ENCODE data around the gene TOR1B.

DNA sequence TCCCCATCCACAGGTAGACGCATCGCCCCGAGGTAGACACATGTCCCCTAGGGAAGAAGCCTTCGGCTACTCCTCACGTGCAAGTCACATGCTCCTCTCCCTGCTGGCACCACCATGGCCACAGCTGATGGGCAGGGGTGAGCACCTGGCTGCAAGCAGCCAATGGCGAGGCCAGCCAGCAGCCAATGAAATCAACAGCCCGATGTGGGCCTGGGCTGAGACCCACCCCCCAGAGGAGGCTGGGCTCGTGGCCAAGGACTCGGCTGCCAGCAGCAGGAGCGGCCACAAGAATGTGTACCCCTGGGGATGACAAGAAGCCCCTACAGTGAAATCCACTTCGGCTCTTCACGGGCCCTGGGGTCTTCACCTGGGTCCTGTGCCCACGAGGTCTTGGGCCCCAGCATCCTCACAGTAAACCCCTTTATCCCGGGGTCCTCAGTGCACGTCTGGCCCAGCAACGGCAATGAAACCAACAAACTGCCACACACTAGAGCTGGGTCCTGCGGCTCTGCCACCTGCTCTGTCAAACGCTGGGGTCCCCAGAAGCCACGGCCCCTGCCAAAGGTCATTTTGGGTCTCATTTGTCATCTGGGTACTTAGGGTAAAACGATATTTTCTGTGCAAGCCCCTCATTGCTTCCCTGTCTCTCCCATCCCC lies 28.1 kb upstream of the TOR1B start:
- TF ChIP-seq POLR2A (IDR thresholded peaks at IDR 0.05; ENCODE audit: borderline replicate concordance, extremely low read depth, insufficient read depth, insufficient read length) (no peak), YY1 (IDR thresholded peaks at IDR 0.05; ENCODE audit: extremely low read depth, insufficient replicate concordance, low read depth, low read length) (no peak), TCF7L2 (IDR thresholded peaks at IDR 0.05; ENCODE audit: borderline replicate concordance, extremely low read depth, insufficient read depth, insufficient read length) (no peak), EZH2 (IDR thresholded peaks at IDR 0.05) (no peak), ZNF274 (IDR thresholded peaks at IDR 0.05; ENCODE audit: low read depth, low read length) (no peak), FOSL1 (IDR thresholded peaks at IDR 0.05; ENCODE audit: low read depth) (no peak), POLR2AphosphoS5 (IDR thresholded peaks at IDR 0.05; ENCODE audit: low read depth, low read length) (no peak)
- TF ChIP-seq, protein P1, sequence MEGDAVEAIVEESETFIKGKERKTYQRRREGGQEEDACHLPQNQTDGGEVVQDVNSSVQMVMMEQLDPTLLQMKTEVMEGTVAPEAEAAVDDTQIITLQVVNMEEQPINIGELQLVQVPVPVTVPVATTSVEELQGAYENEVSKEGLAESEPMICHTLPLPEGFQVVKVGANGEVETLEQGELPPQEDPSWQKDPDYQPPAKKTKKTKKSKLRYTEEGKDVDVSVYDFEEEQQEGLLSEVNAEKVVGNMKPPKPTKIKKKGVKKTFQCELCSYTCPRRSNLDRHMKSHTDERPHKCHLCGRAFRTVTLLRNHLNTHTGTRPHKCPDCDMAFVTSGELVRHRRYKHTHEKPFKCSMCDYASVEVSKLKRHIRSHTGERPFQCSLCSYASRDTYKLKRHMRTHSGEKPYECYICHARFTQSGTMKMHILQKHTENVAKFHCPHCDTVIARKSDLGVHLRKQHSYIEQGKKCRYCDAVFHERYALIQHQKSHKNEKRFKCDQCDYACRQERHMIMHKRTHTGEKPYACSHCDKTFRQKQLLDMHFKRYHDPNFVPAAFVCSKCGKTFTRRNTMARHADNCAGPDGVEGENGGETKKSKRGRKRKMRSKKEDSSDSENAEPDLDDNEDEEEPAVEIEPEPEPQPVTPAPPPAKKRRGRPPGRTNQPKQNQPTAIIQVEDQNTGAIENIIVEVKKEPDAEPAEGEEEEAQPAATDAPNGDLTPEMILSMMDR (IDR thresholded peaks at IDR 0.05 in 2 of 3, conservative IDR thresholded peaks at IDR 0.05 in 1 of 3; ENCODE audit: borderline replicate concordance in 1 of 3, insufficient read depth in 1 of 3, low read depth in 2 of 3, low read length in 2 of 3): no peak
- TF ChIP-seq, protein P2, sequence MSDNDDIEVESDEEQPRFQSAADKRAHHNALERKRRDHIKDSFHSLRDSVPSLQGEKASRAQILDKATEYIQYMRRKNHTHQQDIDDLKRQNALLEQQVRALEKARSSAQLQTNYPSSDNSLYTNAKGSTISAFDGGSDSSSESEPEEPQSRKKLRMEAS (IDR thresholded peaks at IDR 0.05): no peak
